Activated CD4-positive, alpha-beta T cell treated with anti-CD3 and anti-CD28 coated beads, Interleukin-2, amount 10 ng/mL, durations not matched to agents 24 days and 14 days (primary cell): ENCODE results near the gene CCR8. TPM values are rescaled to one million over a fixed set of nuclear protein-coding genes. Genes with fewer than 3 reads are reported as not detected.
A peak's percentile ranks its signal among the peaks of the same experiment; 100 is the strongest.
"Not testable (repeated sequence)": the region's sequence is repeated elsewhere in the genome, so short reads cannot be mapped to it uniquely, and the experiment has no call there.

Source experiments
- DNase-seq: peaks from one replicate; pipeline ENCODE4 v3.0.0; 2022
- H3K27ac Mint-ChIP-seq: one replicate; pipeline ENCODE4 v1.8.0; 2022; ENCODE audit warnings: mild to moderate bottlenecking, mixed read lengths
- H3K27me3 Mint-ChIP-seq: one replicate; pipeline ENCODE4 v1.8.0; 2022; ENCODE audit warnings: mixed read lengths
- H3K36me3 Mint-ChIP-seq: one replicate; pipeline ENCODE4 v1.8.0; 2022; ENCODE audit warnings: low read depth, mild to moderate bottlenecking, mixed read lengths
- H3K4me1 Mint-ChIP-seq: one replicate; pipeline ENCODE4 v1.8.0; 2021; ENCODE audit warnings: mixed read lengths
- H3K4me3 Mint-ChIP-seq: one replicate; pipeline ENCODE4 v1.8.0; 2022; ENCODE audit warnings: mild to moderate bottlenecking, moderate library complexity, mixed read lengths
- H3K9me3 Mint-ChIP-seq: one replicate; pipeline ENCODE4 v1.8.0; 2021; ENCODE audit warnings: mixed read lengths
- intact Hi-C: fragments of 100-400 bp; cut with micrococcal nuclease; formaldehyde crosslinking; loops from one replicate; pipeline ENCODE4 v1.15.1; 2023
- total RNA-seq: library from RNA; stranded (reverse); gene quantifications from 2 replicates; pipeline ENCODE4 v1.2.3, GENCODE V29; 2022

Gene CCR8
- total RNA-seq, 1 donor from 2014 or later, result 5.7 TPM

- Mint-ChIP-seq H3K4me1 (peaks cover 58% of the 10 kb centered on the region), H3K9me3 (peaks cover 4% of the 10 kb centered on the region), H3K36me3 (peaks cover 4% of the 10 kb centered on the region), H3K27me3 (no peaks in the 10 kb centered on the region), H3K4me3 (no peak overlapping the region), H3K27ac (no peak overlapping the region)
- intact Hi-C loops, result loop anchor here (1.0 kb wide), 1 partner anchor 85 kb away; no protein-coding TSS in a partner anchor
- peak; percentile 55 for DNase-seq
Measured at GRCh38 chr3:39292961-39293360, 36.5 kb upstream of the CCR8 start.

- peaks cover 48% of the 10 kb centered on the region for H3K4me1 Mint-ChIP-seq
- peaks cover 4% of the 10 kb centered on the region for H3K36me3 Mint-ChIP-seq
- H3K4me3 Mint-ChIP-seq, result no peak overlapping the region
- intact Hi-C loops, result no loop called here
- no peaks in the 10 kb centered on the region for H3K27me3 Mint-ChIP-seq
- peaks cover 4% of the 10 kb centered on the region for H3K9me3 Mint-ChIP-seq
- peak; percentile 69 for DNase-seq
- peak overlapping the region; percentile 81 for H3K27ac Mint-ChIP-seq
Measured at GRCh38 chr3:39294446-39295183, 34.9 kb upstream of the CCR8 start.

GRCh38 chr3:39295184-39295775, 34.2 kb upstream of the CCR8 start:
- H3K36me3 Mint-ChIP-seq, result peaks cover 7% of the 10 kb centered on the region
- H3K9me3 Mint-ChIP-seq, result peaks cover 11% of the 10 kb centered on the region
- peak overlapping the region; percentile 27 for H3K27ac Mint-ChIP-seq
- H3K27me3 Mint-ChIP-seq, result peaks cover 1% of the 10 kb centered on the region
- intact Hi-C loops, result no loop called here
- peak; percentile 52 for DNase-seq
- H3K4me3 Mint-ChIP-seq, result no peak overlapping the region
- peaks cover 44% of the 10 kb centered on the region for H3K4me1 Mint-ChIP-seq

GRCh38 chr3:39296197-39297077, 33.1 kb upstream of the CCR8 start:
- Mint-ChIP-seq H3K4me3 (no peak overlapping the region), H3K4me1 (peaks cover 38% of the 10 kb centered on the region), H3K27me3 (peaks cover 5% of the 10 kb centered on the region), H3K27ac (no peak overlapping the region), H3K9me3 (peaks cover 20% of the 10 kb centered on the region), H3K36me3 (peaks cover 9% of the 10 kb centered on the region)
- intact Hi-C loops, result no loop called here
- peak; percentile 54 for DNase-seq

GRCh38 chr3:39299279-39299678, 30.2 kb upstream of the CCR8 start:
- peaks cover 14% of the 10 kb centered on the region for H3K36me3 Mint-ChIP-seq
- intact Hi-C loops, result no loop called here
- H3K27me3 Mint-ChIP-seq, result peaks cover 12% of the 10 kb centered on the region
- H3K27ac Mint-ChIP-seq, result no peak overlapping the region
- no peak for DNase-seq
- H3K4me3 Mint-ChIP-seq, result no peak overlapping the region
- H3K4me1 Mint-ChIP-seq, result peaks cover 21% of the 10 kb centered on the region
- H3K9me3 Mint-ChIP-seq, result peaks cover 32% of the 10 kb centered on the region

- Mint-ChIP-seq H3K27ac (no peak overlapping the region), H3K4me3 (no peak overlapping the region), H3K36me3 (peaks cover 13% of the 10 kb centered on the region), H3K9me3 (peaks cover 37% of the 10 kb centered on the region), H3K27me3 (peaks cover 28% of the 10 kb centered on the region), H3K4me1 (peaks cover 2% of the 10 kb centered on the region)
- DNase-seq, result no peak
- intact Hi-C loops, result no loop called here
Measured at GRCh38 chr3:39302178-39302577, 27.3 kb upstream of the CCR8 start.

GRCh38 chr3:39313289-39313688, 16.2 kb upstream of the CCR8 start:
- Mint-ChIP-seq H3K4me3 (no peak overlapping the region), H3K36me3 (peaks cover 11% of the 10 kb centered on the region), H3K27me3 (peaks cover 13% of the 10 kb centered on the region), H3K27ac (no peak overlapping the region), H3K9me3 (peaks cover 16% of the 10 kb centered on the region), H3K4me1 (peaks cover 10% of the 10 kb centered on the region)
- intact Hi-C loops, result no loop called here
- no peak for DNase-seq

- intact Hi-C loops, result no loop called here
- Mint-ChIP-seq H3K4me1 (peaks cover 12% of the 10 kb centered on the region), H3K27me3 (peaks cover 2% of the 10 kb centered on the region), H3K27ac (peak overlapping the region; percentile 51), H3K36me3 (peaks cover 11% of the 10 kb centered on the region), H3K9me3 (peaks cover 13% of the 10 kb centered on the region), H3K4me3 (no peak overlapping the region)
- DNase-seq, result no peak
Measured at GRCh38 chr3:39315420-39315819, 14.1 kb upstream of the CCR8 start.

GRCh38 chr3:39317571-39318169, 11.8 kb upstream of the CCR8 start:
- no peak overlapping the region for H3K27ac Mint-ChIP-seq
- H3K9me3 Mint-ChIP-seq, result peaks cover 13% of the 10 kb centered on the region
- intact Hi-C loops, result no loop called here

GRCh38 chr3:39318301-39318700, 11.2 kb upstream of the CCR8 start:
- Mint-ChIP-seq H3K36me3 (peaks cover 9% of the 10 kb centered on the region), H3K27ac (no peak overlapping the region), H3K27me3 (peaks cover 4% of the 10 kb centered on the region), H3K9me3 (peaks cover 13% of the 10 kb centered on the region), H3K4me1 (peaks cover 33% of the 10 kb centered on the region), H3K4me3 (no peak overlapping the region)
- intact Hi-C loops, result no loop called here
- no peak for DNase-seq

More at GRCh38 chr3:39317571-39318169, 11.8 kb upstream of the CCR8 start:
- H3K36me3 Mint-ChIP-seq, result peaks cover 9% of the 10 kb centered on the region
- peaks cover 26% of the 10 kb centered on the region for H3K4me1 Mint-ChIP-seq
- H3K27me3 Mint-ChIP-seq, result peaks cover 4% of the 10 kb centered on the region
- no peak overlapping the region for H3K4me3 Mint-ChIP-seq
- peak; percentile 26 for DNase-seq

- peaks cover 37% of the 10 kb centered on the region for H3K4me1 Mint-ChIP-seq
- DNase-seq, result no peak
- H3K9me3 Mint-ChIP-seq, result peaks cover 10% of the 10 kb centered on the region
- intact Hi-C loops, result no loop called here
- peaks cover 4% of the 10 kb centered on the region for H3K27me3 Mint-ChIP-seq
- peaks cover 8% of the 10 kb centered on the region for H3K36me3 Mint-ChIP-seq
- H3K27ac Mint-ChIP-seq, result no peak overlapping the region
- no peak overlapping the region for H3K4me3 Mint-ChIP-seq
Measured at GRCh38 chr3:39319249-39319648, 10.3 kb upstream of the CCR8 start.

GRCh38 chr3:39321574-39321983, 7.9 kb upstream of the CCR8 start:
- H3K36me3 Mint-ChIP-seq, H3K9me3 Mint-ChIP-seq, H3K27me3 Mint-ChIP-seq, DNase-seq, intact Hi-C loops: not testable (repeated sequence)
- Mint-ChIP-seq H3K27ac (peak overlapping the region; percentile 32), H3K4me1 (peaks cover 33% of the 10 kb centered on the region), H3K4me3 (peak overlapping the region; percentile 2)

GRCh38 chr3:39322209-39322715, 7.2 kb upstream of the CCR8 start:
- H3K36me3 Mint-ChIP-seq, DNase-seq, H3K4me3 Mint-ChIP-seq, H3K27me3 Mint-ChIP-seq, intact Hi-C loops, H3K9me3 Mint-ChIP-seq: not testable (repeated sequence)
- Mint-ChIP-seq H3K27ac (peak overlapping the region; percentile 32), H3K4me1 (peaks cover 38% of the 10 kb centered on the region)
